WTC11 (cell line): Measurements from ENCODE around the gene SYTL1. TPM values are rescaled to one million over a fixed set of nuclear protein-coding genes. Genes with fewer than 3 reads are reported as not detected.

Experiments
- ATAC-seq: fragments of 200-7000 bp; cut with Tn5 transposase; 2 replicates; pipeline ENCODE4 v1.10.0; 2021; ENCODE audit warnings: mild to moderate bottlenecking, moderate library complexity
- CTCF ChIA-PET: fragments of 300-600 bp; sonication (Branson Sonifier 250); formaldehyde crosslinking; loops from one replicate; lab custom pipeline; 2021; ENCODE audit warnings: antibody characterized with exemption; lab: Charles Lee
- POLR2A ChIA-PET: fragments of 350-600 bp; sonication (Branson Sonifier 250); formaldehyde crosslinking; loops from one replicate; lab custom pipeline; 2021; ENCODE audit warnings: antibody characterized with exemption; lab: Charles Lee
- DNase-seq: peaks from one replicate; pipeline ENCODE4 v3.0.0; 2021; ENCODE audit warnings: low spot score
- H3K27ac Mint-ChIP-seq: 2 replicates; pipeline ENCODE4 v1.8.0; 2021; ENCODE audit warnings: mixed read lengths
- H3K27me3 Mint-ChIP-seq: 2 replicates; pipeline ENCODE4 v1.8.0; 2021; ENCODE audit warnings: low read depth, mild to moderate bottlenecking, moderate library complexity, mixed read lengths
- H3K36me3 Mint-ChIP-seq: 2 replicates; pipeline ENCODE4 v1.8.0; 2021; ENCODE audit warnings: mixed read lengths
- H3K4me1 Mint-ChIP-seq: 2 replicates; pipeline ENCODE4 v1.8.0; 2022; ENCODE audit warnings: mixed read lengths
- H3K4me3 Mint-ChIP-seq: 2 replicates; pipeline ENCODE4 v1.8.0; 2021; ENCODE audit warnings: mild to moderate bottlenecking, moderate library complexity, mixed read lengths
- H3K9me3 Mint-ChIP-seq: 2 replicates; pipeline ENCODE4 v1.8.0; 2021; ENCODE audit warnings: mixed read lengths
- CDX4 ChIP-seq: fragments of 250-450 bp; sonication (Bioruptor Pico); IDR thresholded peaks from 2 replicates; pipeline ENCODE4 v1.9.0; 2021; ENCODE audit warnings: moderate library complexity, mild to moderate bottlenecking, inconsistent platforms, borderline replicate concordance
- FOXJ3 ChIP-seq: sonication (generic); formaldehyde crosslinking; IDR thresholded peaks from 2 replicates; pipeline ENCODE4 v1.9.0; 2021; ENCODE audit warnings: missing genetic modification reagents, mild to moderate bottlenecking, borderline replicate concordance
- FOXK1 ChIP-seq: sonication (generic); formaldehyde crosslinking; IDR thresholded peaks from 2 replicates; pipeline ENCODE4 v1.8.0; 2022; ENCODE audit warnings: mild to moderate bottlenecking, moderate library complexity, missing genetic modification reagents
- HMGXB4 ChIP-seq: sonication (generic); formaldehyde crosslinking; IDR thresholded peaks from 2 replicates; pipeline ENCODE4 v1.8.1; 2023; ENCODE audit warnings: mild to moderate bottlenecking, moderate library complexity, missing genetic modification reagents
- NFE2L1 ChIP-seq: sonication (generic); formaldehyde crosslinking; IDR thresholded peaks from 2 replicates; pipeline ENCODE4 v1.8.1; 2023; ENCODE audit warnings: missing genetic modification reagents
- NFYB ChIP-seq: sonication (generic); formaldehyde crosslinking; conservative IDR thresholded peaks from 2 replicates; pipeline ENCODE4 v1.8.0; 2022; ENCODE audit warnings: low read depth, missing genetic modification reagents
- SMAD4 ChIP-seq: sonication (generic); formaldehyde crosslinking; IDR thresholded peaks from 2 replicates; pipeline ENCODE4 v1.8.0; 2022; ENCODE audit warnings: mild to moderate bottlenecking, missing genetic modification reagents
- SOX15 ChIP-seq: fragments of 250-450 bp; sonication (Bioruptor Pico); IDR thresholded peaks from 2 replicates; pipeline ENCODE4 v1.9.0; 2021; ENCODE audit warnings: mild to moderate bottlenecking
- TCF7 ChIP-seq: sonication (generic); formaldehyde crosslinking; IDR thresholded peaks from 2 replicates; pipeline ENCODE4 v1.8.0; 2022; ENCODE audit warnings: mild to moderate bottlenecking, low read depth, missing genetic modification reagents, moderate library complexity
- TEAD1 ChIP-seq: sonication (generic); formaldehyde crosslinking; IDR thresholded peaks from 2 replicates; pipeline ENCODE4 v1.8.0; 2022; ENCODE audit warnings: mild to moderate bottlenecking, missing genetic modification reagents
- ZBTB21 ChIP-seq: sonication (generic); formaldehyde crosslinking; IDR thresholded peaks from 2 replicates; pipeline ENCODE4 v1.8.1; 2023; ENCODE audit warnings: mild to moderate bottlenecking, missing genetic modification reagents, borderline replicate concordance
- ZBTB43 ChIP-seq: sonication (generic); formaldehyde crosslinking; IDR thresholded peaks from 2 replicates; pipeline ENCODE4 v1.8.1; 2023; ENCODE audit warnings: mild to moderate bottlenecking, missing genetic modification reagents
- ZNF232 ChIP-seq: sonication (generic); formaldehyde crosslinking; IDR thresholded peaks from 2 replicates; pipeline ENCODE4 v1.8.0; 2022; ENCODE audit warnings: mild to moderate bottlenecking, missing genetic modification reagents
- ZNF281 ChIP-seq: sonication (generic); formaldehyde crosslinking; IDR thresholded peaks from 2 replicates; pipeline ENCODE4 v1.8.0; 2023; ENCODE audit warnings: mild to moderate bottlenecking, missing genetic modification reagents
- total RNA-seq: library from RNA; stranded (reverse); gene quantifications from 3 replicates; pipeline ENCODE4 v1.2.3, GENCODE V29; 2021
- TF ChIP-seq, protein P1 (sequence below): sonication (generic); formaldehyde crosslinking; IDR thresholded peaks from 2 replicates; pipeline ENCODE4 v1.8.1; 2023; ENCODE audit warnings: mild to moderate bottlenecking, missing genetic modification reagents, moderate library complexity
- TF ChIP-seq, protein P2 (sequence below): sonication (generic); formaldehyde crosslinking; conservative IDR thresholded peaks from 2 replicates; pipeline ENCODE4 v1.8.1; 2023; ENCODE audit warnings: mild to moderate bottlenecking, low read depth, missing genetic modification reagents, moderate library complexity
- TF ChIP-seq, protein P3 (sequence below): sonication (generic); formaldehyde crosslinking; IDR thresholded peaks from 2 replicates; pipeline ENCODE4 v1.8.1; 2023; ENCODE audit warnings: mild to moderate bottlenecking, missing genetic modification reagents, moderate library complexity
- TF ChIP-seq, protein P4 (sequence below): sonication (generic); formaldehyde crosslinking; IDR thresholded peaks from 2 replicates; pipeline ENCODE4 v1.8.0; 2022; ENCODE audit warnings: mild to moderate bottlenecking, missing genetic modification reagents

Gene SYTL1
- total RNA-seq, 1 experiment from 2014 or later: 18.0 TPM

GRCh38 chr1:27360159-27361043 lies 18.6 kb downstream of the SYTL1 start (continued):
- peak; percentile 66 for TF ChIP-seq FOXK1 (CRISPR knock-in tag)
- TF ChIP-seq, all 79 proteins: peak for 9

GRCh38 chr1:27361044-27361402 lies 19.2 kb downstream of the SYTL1 start:
- DNase-seq (peak; percentile 23), ATAC-seq (no peak)
- no peak overlapping the region for H3K27ac Mint-ChIP-seq
- H3K4me1 Mint-ChIP-seq: peaks cover 31% of the 10 kb centered on the region
- H3K9me3 Mint-ChIP-seq: no peaks in the 10 kb centered on the region
- H3K27me3 Mint-ChIP-seq: peaks cover 56% of the 10 kb centered on the region
- no peaks in the 10 kb centered on the region for H3K36me3 Mint-ChIP-seq
- ChIA-PET CTCF (interaction anchor here (0.6 to 3.1 kb wide), 9 partner anchors 10 to 97 kb away, joined by 3 to 15 read pairs (median 6); partner anchors contain the start of gene CD164L2), POLR2A (no interaction called here)
- TF ChIP-seq SMAD4 (CRISPR knock-in tag): no peak
- no peak for TF ChIP-seq FOXK1 (CRISPR knock-in tag)
- no peak for TF ChIP-seq CDX4
- no peak for TF ChIP-seq ZBTB43 (CRISPR knock-in tag)
- TF ChIP-seq ZNF281 (CRISPR knock-in tag): no peak
- TF ChIP-seq FOXJ3 (CRISPR knock-in tag): no peak
- 0 out of 2 replicates have a peak, but pooled peaks have one; percentile 15 for TF ChIP-seq HMGXB4 (CRISPR knock-in tag)
- no peak for TF ChIP-seq SOX15 (CRISPR knock-in tag)
- TF ChIP-seq ZBTB21 (CRISPR knock-in tag): no peak
- peak; percentile 55; the same call in 1 of the 2 replicates for TF ChIP-seq ZNF232
- TF ChIP-seq, protein P1, sequence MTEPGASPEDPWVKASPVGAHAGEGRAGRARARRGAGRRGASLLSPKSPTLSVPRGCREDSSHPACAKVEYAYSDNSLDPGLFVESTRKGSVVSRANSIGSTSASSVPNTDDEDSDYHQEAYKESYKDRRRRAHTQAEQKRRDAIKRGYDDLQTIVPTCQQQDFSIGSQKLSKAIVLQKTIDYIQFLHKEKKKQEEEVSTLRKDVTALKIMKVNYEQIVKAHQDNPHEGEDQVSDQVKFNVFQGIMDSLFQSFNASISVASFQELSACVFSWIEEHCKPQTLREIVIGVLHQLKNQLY (CRISPR knock-in tag): no peak
- no peak for TF ChIP-seq TEAD1 (CRISPR knock-in tag)
- peak overlapping the region; percentile 74 for H3K4me3 Mint-ChIP-seq

- Mint-ChIP-seq H3K36me3 (no peaks in the 10 kb centered on the region), H3K4me3 (peak overlapping the region; percentile 74; the same call in 1 of the 2 replicates), H3K4me1 (peaks cover 31% of the 10 kb centered on the region), H3K27me3 (peaks cover 56% of the 10 kb centered on the region), H3K9me3 (no peaks in the 10 kb centered on the region), H3K27ac (no peak overlapping the region)
- TF ChIP-seq, protein P2, sequence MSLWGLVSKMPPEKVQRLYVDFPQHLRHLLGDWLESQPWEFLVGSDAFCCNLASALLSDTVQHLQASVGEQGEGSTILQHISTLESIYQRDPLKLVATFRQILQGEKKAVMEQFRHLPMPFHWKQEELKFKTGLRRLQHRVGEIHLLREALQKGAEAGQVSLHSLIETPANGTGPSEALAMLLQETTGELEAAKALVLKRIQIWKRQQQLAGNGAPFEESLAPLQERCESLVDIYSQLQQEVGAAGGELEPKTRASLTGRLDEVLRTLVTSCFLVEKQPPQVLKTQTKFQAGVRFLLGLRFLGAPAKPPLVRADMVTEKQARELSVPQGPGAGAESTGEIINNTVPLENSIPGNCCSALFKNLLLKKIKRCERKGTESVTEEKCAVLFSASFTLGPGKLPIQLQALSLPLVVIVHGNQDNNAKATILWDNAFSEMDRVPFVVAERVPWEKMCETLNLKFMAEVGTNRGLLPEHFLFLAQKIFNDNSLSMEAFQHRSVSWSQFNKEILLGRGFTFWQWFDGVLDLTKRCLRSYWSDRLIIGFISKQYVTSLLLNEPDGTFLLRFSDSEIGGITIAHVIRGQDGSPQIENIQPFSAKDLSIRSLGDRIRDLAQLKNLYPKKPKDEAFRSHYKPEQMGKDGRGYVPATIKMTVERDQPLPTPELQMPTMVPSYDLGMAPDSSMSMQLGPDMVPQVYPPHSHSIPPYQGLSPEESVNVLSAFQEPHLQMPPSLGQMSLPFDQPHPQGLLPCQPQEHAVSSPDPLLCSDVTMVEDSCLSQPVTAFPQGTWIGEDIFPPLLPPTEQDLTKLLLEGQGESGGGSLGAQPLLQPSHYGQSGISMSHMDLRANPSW: no peak
- TF ChIP-seq TCF7 (CRISPR knock-in tag): no peak
- TF ChIP-seq, protein P3, sequence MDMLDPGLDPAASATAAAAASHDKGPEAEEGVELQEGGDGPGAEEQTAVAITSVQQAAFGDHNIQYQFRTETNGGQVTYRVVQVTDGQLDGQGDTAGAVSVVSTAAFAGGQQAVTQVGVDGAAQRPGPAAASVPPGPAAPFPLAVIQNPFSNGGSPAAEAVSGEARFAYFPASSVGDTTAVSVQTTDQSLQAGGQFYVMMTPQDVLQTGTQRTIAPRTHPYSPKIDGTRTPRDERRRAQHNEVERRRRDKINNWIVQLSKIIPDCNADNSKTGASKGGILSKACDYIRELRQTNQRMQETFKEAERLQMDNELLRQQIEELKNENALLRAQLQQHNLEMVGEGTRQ (CRISPR knock-in tag): no peak
- no peak for TF ChIP-seq NFYB
- TF ChIP-seq, protein P4, sequence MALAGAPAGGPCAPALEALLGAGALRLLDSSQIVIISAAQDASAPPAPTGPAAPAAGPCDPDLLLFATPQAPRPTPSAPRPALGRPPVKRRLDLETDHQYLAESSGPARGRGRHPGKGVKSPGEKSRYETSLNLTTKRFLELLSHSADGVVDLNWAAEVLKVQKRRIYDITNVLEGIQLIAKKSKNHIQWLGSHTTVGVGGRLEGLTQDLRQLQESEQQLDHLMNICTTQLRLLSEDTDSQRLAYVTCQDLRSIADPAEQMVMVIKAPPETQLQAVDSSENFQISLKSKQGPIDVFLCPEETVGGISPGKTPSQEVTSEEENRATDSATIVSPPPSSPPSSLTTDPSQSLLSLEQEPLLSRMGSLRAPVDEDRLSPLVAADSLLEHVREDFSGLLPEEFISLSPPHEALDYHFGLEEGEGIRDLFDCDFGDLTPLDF (CRISPR knock-in tag): no peak
- no peak for TF ChIP-seq NFE2L1
- DNase-seq: no peak
- no peak for ATAC-seq
- ChIA-PET CTCF (interaction anchor here (0.9 to 3.1 kb wide), 7 partner anchors 10 to 60 kb away, joined by 3 to 15 read pairs (median 9); partner anchors contain the start of gene CD164L2), POLR2A (no interaction called here)
Measured at GRCh38 chr1:27361553-27361952, 19.7 kb downstream of the SYTL1 start.
